Hematopoietic multipotent progenitor cell (in vitro differentiated cells): ENCODE measurements around the gene UBE2G1. TPM values are rescaled to one million over a fixed set of nuclear protein-coding genes. Genes with fewer than 3 reads are reported as not detected.

Experiments used
- small RNA-seq: library from RNA; depleted of rRNA; stranded (forward); fragments of <200 nt; gene quantifications from one replicate; pipeline ENCODE3, GENCODE V24; 2012
- total RNA-seq: library from RNA; depleted of rRNA; stranded (reverse); fragments of >200 nt; gene quantifications from one replicate; pipeline ENCODE4 v1.2.3, GENCODE V29; 2012

Gene UBE2G1
- total RNA-seq, 1 donor: 19.9 TPM

Small RNA genes lying within 50 kb of the gene (small RNA-seq; reads per million reads assigned to genes)
- not detected for gene RN7SL774P

Other genes starting within 250 kb of the UBE2G1 start
- gene ZZEF1, start 223.6 kb downstream of the UBE2G1 start, total RNA-seq: 52.2 TPM
- 28.3 TPM for gene CYB5D2, start 223.5 kb downstream of the UBE2G1 start, total RNA-seq
- gene ANKFY1, start 102.7 kb downstream of the UBE2G1 start, total RNA-seq: 35.3 TPM
- gene SPNS3, start 67.3 kb upstream of the UBE2G1 start, total RNA-seq: 65.4 TPM
- 101 TPM for gene SPNS2, start 132.2 kb upstream of the UBE2G1 start, total RNA-seq
- gene MYBBP1A, start 188.7 kb upstream of the UBE2G1 start, total RNA-seq: 58.4 TPM
- gene GGT6, start 193.9 kb upstream of the UBE2G1 start, total RNA-seq: not detected
- gene SMTNL2, start 217.9 kb upstream of the UBE2G1 start, total RNA-seq: not detected